Measurements from ENCODE around the gene KCTD11. TPM values are rescaled to one million over a fixed set of nuclear protein-coding genes. Genes with fewer than 3 reads are reported as not detected.
A peak's percentile ranks its signal among the peaks of the same experiment; 100 is the strongest.

KCTD11 gene
- total and polyA plus RNA-seq, 10 of the 15 experiments (the other 5 are each of a cell fraction or from before 2014, with no cell fraction given): 0.05 to 7.3 (median 2.9) TPM

DNA sequence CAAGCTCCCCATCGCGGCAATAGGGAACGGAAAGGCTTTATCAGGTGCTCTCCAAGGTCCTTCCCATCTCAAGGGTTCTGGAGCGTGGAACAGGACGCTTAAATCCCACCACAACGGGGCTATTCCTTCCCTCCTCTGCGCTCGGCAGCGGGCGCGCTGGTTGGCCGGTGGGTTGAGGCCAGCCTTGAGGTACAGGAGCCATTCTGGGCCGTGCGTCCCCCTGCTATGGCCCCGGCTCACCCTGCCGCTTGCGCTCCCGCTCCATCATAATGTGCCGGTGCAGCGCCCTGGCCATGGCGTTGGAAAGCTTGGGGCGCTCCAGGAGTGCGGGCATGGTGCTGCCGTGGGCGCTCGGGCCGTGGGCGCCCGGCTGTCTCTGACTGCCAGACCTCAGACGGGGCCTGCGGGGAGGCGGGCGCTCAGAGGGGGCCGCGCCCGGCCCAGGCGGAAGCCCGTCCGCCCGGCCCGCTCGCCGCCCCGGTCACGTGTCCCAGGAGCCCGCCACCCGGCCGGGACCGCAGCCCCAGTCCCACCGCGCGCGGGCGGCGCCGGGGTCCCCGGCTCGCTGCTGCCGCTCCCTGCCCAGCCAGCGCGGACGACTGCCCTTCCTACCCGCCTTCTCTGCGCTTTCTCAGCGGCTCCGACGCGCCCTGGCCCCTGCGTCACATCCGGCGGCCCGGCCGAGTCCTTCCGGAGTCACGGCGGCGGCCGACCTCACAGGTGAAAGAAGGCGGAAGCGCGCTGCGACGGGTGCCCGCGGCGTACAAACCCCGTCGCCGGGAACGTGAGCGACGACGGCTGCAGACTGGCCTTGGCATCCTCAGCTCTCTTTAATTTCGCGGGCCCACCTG, 37.0 kb upstream of the KCTD11 start, which contains the start of gene GPS2 (continued):
- TF ChIP-seq, protein P1, sequence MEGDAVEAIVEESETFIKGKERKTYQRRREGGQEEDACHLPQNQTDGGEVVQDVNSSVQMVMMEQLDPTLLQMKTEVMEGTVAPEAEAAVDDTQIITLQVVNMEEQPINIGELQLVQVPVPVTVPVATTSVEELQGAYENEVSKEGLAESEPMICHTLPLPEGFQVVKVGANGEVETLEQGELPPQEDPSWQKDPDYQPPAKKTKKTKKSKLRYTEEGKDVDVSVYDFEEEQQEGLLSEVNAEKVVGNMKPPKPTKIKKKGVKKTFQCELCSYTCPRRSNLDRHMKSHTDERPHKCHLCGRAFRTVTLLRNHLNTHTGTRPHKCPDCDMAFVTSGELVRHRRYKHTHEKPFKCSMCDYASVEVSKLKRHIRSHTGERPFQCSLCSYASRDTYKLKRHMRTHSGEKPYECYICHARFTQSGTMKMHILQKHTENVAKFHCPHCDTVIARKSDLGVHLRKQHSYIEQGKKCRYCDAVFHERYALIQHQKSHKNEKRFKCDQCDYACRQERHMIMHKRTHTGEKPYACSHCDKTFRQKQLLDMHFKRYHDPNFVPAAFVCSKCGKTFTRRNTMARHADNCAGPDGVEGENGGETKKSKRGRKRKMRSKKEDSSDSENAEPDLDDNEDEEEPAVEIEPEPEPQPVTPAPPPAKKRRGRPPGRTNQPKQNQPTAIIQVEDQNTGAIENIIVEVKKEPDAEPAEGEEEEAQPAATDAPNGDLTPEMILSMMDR (IDR thresholded peaks at IDR 0.05 in 2 of 3, conservative IDR thresholded peaks at IDR 0.05 in 1 of 3; ENCODE audit: control insufficient read depth in 2 of 3, extremely low read depth in 1 of 3, insufficient read depth in 1 of 3, low read depth in 3 of 3, low read length in 3 of 3): no peak
- TF ChIP-seq POLR2AphosphoS2 (IDR thresholded peaks at IDR 0.05; ENCODE audit: low read depth, low read length) (peak; percentile 83; the same call in 1 of the 2 replicates), CBFB (IDR thresholded peaks at IDR 0.05; ENCODE audit: low read depth) (no peak; the same call in 1 of the 2 replicates), KLF5 (IDR thresholded peaks at IDR 0.05; ENCODE audit: partially characterized antibody) (peak; percentile 82), SMAD5 (IDR thresholded peaks at IDR 0.05; ENCODE audit: low read depth) (peak; percentile 72), BRCA1 (IDR thresholded peaks at IDR 0.05; ENCODE audit: low read depth, low read length) (no peak), SRF (IDR thresholded peaks at IDR 0.05; ENCODE audit: low read depth in 2 of 2, low read length in 2 of 2) (peak in 1 of 2 experiments; percentile 47; a peak in 1 of 4 replicates), WRNIP1 (IDR thresholded peaks at IDR 0.05; ENCODE audit: borderline replicate concordance, low read depth, low read length) (no peak), NR2F1 (conservative IDR thresholded peaks at IDR 0.05) (peak; percentile 72), CHD2 (IDR thresholded peaks at IDR 0.05; ENCODE audit: borderline replicate concordance, low read depth, low read length) (peak; percentile 76), MTA3 (IDR thresholded peaks at IDR 0.05; ENCODE audit: borderline replicate concordance, low read length) (no peak), SIN3A (IDR thresholded peaks at IDR 0.05; ENCODE audit: low read depth, low read length) (peak; percentile 88)
- TF ChIP-seq, protein P2, sequence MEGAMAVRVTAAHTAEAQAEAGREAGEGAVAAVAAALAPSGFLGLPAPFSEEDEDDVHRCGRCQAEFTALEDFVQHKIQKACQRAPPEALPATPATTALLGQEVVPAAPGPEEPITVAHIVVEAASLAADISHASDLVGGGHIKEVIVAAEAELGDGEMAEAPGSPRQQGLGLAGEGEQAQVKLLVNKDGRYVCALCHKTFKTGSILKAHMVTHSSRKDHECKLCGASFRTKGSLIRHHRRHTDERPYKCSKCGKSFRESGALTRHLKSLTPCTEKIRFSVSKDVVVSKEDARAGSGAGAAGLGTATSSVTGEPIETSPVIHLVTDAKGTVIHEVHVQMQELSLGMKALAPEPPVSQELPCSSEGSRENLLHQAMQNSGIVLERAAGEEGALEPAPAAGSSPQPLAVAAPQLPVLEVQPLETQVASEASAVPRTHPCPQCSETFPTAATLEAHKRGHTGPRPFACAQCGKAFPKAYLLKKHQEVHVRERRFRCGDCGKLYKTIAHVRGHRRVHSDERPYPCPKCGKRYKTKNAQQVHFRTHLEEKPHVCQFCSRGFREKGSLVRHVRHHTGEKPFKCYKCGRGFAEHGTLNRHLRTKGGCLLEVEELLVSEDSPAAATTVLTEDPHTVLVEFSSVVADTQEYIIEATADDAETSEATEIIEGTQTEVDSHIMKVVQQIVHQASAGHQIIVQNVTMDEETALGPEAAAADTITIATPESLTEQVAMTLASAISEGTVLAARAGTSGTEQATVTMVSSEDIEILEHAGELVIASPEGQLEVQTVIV (IDR thresholded peaks at IDR 0.05; ENCODE audit: borderline replicate concordance, partially characterized antibody): peak; percentile 90
- TF ChIP-seq, protein P3, sequence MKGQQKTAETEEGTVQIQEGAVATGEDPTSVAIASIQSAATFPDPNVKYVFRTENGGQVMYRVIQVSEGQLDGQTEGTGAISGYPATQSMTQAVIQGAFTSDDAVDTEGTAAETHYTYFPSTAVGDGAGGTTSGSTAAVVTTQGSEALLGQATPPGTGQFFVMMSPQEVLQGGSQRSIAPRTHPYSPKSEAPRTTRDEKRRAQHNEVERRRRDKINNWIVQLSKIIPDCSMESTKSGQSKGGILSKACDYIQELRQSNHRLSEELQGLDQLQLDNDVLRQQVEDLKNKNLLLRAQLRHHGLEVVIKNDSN (IDR thresholded peaks at IDR 0.05; ENCODE audit: borderline replicate concordance, extremely low read length, insufficient read depth, low read depth, low read length): peak; percentile 77
- TF ChIP-seq, protein P4, sequence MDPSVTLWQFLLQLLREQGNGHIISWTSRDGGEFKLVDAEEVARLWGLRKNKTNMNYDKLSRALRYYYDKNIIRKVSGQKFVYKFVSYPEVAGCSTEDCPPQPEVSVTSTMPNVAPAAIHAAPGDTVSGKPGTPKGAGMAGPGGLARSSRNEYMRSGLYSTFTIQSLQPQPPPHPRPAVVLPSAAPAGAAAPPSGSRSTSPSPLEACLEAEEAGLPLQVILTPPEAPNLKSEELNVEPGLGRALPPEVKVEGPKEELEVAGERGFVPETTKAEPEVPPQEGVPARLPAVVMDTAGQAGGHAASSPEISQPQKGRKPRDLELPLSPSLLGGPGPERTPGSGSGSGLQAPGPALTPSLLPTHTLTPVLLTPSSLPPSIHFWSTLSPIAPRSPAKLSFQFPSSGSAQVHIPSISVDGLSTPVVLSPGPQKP (IDR thresholded peaks at IDR 0.05; ENCODE audit: low read depth, low read length): peak; percentile 79
- TF ChIP-seq, protein P5, sequence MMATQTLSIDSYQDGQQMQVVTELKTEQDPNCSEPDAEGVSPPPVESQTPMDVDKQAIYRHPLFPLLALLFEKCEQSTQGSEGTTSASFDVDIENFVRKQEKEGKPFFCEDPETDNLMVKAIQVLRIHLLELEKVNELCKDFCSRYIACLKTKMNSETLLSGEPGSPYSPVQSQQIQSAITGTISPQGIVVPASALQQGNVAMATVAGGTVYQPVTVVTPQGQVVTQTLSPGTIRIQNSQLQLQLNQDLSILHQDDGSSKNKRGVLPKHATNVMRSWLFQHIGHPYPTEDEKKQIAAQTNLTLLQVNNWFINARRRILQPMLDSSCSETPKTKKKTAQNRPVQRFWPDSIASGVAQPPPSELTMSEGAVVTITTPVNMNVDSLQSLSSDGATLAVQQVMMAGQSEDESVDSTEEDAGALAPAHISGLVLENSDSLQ (IDR thresholded peaks at IDR 0.05): peak; percentile 53; the same call in 1 of the 2 replicates
- TF ChIP-seq, protein P6, sequence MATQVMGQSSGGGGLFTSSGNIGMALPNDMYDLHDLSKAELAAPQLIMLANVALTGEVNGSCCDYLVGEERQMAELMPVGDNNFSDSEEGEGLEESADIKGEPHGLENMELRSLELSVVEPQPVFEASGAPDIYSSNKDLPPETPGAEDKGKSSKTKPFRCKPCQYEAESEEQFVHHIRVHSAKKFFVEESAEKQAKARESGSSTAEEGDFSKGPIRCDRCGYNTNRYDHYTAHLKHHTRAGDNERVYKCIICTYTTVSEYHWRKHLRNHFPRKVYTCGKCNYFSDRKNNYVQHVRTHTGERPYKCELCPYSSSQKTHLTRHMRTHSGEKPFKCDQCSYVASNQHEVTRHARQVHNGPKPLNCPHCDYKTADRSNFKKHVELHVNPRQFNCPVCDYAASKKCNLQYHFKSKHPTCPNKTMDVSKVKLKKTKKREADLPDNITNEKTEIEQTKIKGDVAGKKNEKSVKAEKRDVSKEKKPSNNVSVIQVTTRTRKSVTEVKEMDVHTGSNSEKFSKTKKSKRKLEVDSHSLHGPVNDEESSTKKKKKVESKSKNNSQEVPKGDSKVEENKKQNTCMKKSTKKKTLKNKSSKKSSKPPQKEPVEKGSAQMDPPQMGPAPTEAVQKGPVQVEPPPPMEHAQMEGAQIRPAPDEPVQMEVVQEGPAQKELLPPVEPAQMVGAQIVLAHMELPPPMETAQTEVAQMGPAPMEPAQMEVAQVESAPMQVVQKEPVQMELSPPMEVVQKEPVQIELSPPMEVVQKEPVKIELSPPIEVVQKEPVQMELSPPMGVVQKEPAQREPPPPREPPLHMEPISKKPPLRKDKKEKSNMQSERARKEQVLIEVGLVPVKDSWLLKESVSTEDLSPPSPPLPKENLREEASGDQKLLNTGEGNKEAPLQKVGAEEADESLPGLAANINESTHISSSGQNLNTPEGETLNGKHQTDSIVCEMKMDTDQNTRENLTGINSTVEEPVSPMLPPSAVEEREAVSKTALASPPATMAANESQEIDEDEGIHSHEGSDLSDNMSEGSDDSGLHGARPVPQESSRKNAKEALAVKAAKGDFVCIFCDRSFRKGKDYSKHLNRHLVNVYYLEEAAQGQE (IDR thresholded peaks at IDR 0.05; ENCODE audit: low read depth, low read length): peak; percentile 80

Data from GM12878 (cell line).